ENCODE data around the gene COX10. TPM values are rescaled to one million over a fixed set of nuclear protein-coding genes. Genes with fewer than 3 reads are reported as not detected.

COX10 gene
- total RNA-seq, 1 experiment from 2014 or later = 18.2 TPM

Other genes with a start within 250 kb of the COX10 start
- not detected in 2 replicates for gene CDRT15, start 167.4 kb downstream of the COX10 start, total RNA-seq (2014; rRNA removed; shearing (Covaris generic))
- gene HS3ST3B1, start 231.6 kb downstream of the COX10 start, total RNA-seq (2014; rRNA removed; shearing (Covaris generic)) = 14.2 and 20.8 TPM in 2 replicates